NCI-H526 (cell line): ENCODE data around the gene HEATR5A.
A peak's percentile ranks its signal among the peaks of the same experiment; 100 is the strongest.

Experiments
- DNase-seq, 2 experiments: peaks; one replicate each; lab custom pipeline; 2025; lab: John Stamatoyannopoulos, UW

Gene HEATR5A

GRCh38 chr14:31426663-31427062 lies 6.3 kb upstream of the HEATR5A start:
- DNase-seq, result no peak

GRCh38 chr14:31425905-31426304 lies 5.6 kb upstream of the HEATR5A start:
- DNase-seq, result no peak

- DNase-seq, result no peak
These were observed 850 bp upstream of the HEATR5A start for GRCh38 chr14:31421200-31421599.

DNA sequence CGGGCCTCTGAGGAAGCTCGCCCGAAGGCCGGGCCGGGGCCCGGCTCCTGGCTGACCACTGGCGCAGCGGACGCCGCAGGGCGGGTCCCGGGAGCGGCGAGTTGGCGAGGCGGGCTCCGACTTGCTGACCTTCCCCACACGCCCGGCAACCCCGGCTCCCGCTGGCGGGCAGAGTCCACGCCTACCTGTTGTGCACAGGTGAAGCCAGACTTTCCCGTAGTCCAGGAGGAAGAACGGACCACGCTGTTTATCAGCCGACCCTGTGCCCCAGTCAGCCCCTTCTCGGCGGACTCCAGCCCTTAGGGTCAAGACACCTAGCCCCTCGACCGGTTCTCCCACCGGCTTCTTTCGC lies 407 bp downstream of the HEATR5A start:
- peak in 1 of 2 experiments; percentile 66 for DNase-seq

- DNase-seq, result no peak
These were observed 977 bp downstream of the HEATR5A start for GRCh38 chr14:31419179-31419966.

DNA sequence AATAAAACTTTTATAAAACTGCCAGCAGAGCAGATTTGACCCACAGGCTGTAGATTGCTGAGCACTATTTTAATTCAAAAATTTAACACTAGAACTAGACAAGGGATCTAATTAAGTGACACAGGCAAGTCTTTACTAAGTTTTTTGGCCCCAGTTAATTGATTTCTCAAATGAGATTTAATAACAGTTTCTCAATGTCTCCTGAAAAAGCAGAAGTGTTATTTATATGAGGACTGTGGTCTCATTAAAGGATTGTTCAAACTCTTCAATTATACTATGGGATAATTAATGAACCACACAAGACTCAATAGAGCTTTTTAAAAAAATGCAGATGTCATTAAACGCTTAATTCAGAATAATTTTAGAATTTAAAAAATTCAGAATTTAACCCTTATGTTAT lies 1.9 kb downstream of the HEATR5A start:
- DNase-seq, result no peak

DNA sequence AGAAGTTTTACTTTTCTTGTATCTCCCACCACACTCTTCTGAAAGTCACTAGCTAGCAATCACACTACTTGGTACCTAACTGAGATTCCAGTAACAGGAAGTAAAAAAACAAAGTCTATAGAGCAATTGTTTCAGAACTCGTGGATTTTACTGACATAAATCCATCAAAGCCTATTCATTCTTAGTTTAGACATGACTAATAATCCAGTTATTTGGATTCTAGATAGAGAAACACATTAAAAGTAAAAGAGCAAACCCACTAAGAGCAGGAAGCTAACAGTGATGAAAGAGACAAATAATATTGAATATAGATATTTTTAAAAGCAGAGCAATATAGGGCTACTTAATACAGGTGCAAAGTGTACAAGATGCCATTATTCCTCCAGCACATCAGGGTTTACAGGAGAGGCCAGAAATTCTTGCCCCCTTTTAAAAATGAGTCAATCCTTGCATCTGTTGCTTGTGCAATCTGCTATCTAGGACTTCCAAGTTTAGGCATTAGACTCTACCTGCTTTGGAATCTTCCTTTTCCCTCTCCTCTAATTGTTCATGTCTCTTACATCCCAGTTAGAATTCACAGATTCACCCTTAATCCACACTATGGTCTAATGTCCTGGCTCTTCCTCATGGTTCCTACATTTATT lies 6.0 kb downstream of the HEATR5A start:
- DNase-seq, result no peak

GRCh38 chr14:31411218-31411727 lies 9.1 kb downstream of the HEATR5A start:
- no peak for DNase-seq

GRCh38 chr14:31410048-31410650 lies 10.2 kb downstream of the HEATR5A start:
- DNase-seq, result no peak

DNA sequence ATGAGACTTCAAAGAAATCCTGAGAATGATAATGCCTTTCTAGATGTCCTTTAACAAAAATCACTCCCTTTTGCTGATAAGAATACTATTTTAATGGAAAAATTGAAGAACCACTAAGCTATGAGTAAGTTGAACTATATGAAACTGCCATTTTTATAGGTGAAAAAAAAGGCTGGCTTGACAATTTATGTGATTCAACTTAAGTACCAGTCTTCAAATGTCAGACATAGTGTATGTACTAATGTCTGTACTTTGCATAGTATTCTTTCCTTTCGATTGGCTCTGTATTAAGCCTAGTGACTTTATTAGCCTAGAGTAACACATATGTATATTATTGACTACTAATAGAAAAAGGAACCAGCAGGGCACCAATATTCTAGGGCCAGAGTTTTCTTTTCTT lies 11.9 kb downstream of the HEATR5A start:
- no peak for DNase-seq

DNA sequence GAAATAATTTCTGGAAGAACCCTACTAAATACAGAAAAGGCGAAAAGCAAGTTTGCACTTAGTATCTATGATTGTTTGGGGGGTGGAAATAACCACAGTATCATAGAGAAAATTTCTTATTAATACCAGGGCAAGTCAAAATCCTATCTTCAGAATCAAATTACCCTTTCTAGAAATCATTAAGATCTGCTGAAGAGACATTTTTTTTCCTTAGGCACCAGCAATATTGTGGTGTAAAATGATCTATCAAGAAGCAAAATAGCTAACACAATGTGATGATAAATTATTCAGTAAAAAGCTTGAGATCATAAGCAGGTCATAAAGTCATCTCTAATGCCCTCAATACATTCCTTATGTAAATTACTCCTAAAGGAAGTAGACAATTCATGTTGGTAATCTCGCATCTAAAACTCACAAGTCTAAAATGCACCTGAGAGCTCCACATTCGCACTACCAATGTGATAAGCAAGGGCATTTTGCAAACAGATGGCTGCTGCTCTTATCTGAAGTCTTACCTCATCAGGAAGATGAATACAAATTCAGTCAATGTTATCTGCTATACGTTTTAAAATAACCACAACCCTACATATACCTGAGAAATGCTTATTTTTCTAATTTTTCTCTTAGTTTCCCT lies 14.6 kb downstream of the HEATR5A start:
- no peak for DNase-seq

DNA sequence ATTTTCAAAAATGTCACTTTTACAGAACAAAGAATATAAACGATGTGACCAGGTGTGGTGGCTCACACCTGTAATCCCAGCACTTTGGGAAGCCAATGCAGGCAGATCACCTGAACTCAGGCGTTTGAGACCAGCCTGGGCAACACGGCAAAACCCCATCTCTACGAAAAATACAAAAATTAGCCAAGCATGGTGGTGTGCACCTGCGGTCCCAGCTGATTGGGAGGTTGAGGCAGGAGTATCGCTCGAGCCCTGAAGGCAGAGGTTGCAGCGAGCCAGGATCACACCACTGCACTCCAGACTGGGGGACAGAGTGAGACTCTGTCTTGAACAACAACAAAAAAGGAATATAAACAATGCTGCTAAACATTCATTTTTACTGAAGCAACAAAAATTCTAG lies 15.2 kb downstream of the HEATR5A start:
- no peak for DNase-seq

GRCh38 chr14:31403707-31404106 lies 16.6 kb downstream of the HEATR5A start:
- no peak for DNase-seq

DNA sequence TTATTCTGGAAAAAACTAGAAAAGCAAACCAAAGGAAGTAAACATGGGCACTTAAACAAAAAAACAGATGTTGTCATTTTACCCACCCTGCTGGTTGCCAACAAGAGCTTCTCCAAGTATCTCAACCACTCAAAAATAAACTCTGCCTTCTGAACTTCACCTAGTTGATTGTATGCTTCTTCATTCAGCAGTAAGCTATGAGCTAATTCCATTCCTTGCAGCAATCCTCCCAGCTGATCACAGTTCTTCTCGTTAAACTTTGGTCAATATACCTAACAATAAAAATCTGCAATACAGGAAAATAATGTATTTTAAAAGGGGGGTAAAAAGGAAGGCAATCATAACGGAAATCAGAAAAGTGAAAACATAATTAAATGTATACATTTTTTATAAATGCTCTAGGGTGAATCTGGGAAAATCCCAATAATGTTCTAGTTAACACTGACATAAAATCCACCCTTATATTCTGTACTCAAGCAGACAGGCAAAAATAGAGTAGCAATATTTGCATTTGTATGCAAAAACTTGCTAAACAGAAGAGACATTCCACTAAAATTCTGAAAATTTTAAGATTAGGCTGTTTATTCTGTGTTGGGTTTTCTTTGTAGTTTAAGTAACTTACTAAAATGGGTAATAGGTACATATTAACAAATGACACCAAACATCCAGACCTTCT lies 17.4 kb downstream of the HEATR5A start:
- peak in 1 of 2 experiments; percentile 48 for DNase-seq

DNA sequence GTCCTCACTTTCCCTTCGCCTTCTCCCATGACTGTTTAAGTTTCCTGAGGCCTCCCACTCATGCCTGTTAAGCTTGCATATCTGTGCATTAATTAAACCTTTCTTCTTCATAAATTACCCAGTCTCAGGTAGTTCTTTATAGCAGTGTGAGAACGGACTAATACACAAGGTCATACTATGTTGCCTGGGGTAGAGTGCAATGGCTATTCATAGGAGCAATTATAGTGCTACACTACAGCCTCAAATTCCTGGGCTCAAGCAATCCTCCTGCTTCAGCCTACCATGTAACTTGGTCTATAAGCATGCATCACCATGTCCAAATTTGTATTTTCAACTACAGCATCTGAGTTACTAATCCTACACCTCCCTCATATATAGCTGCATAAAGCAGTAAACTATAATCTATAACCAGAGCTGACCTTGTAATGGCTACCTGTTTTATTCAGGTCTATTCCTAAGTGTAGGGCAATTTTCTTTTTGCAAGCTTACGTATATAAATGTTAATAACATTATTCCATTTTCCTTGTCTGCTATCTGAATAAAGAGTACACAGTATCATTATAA lies 18.9 kb downstream of the HEATR5A start:
- no peak for DNase-seq

DNA sequence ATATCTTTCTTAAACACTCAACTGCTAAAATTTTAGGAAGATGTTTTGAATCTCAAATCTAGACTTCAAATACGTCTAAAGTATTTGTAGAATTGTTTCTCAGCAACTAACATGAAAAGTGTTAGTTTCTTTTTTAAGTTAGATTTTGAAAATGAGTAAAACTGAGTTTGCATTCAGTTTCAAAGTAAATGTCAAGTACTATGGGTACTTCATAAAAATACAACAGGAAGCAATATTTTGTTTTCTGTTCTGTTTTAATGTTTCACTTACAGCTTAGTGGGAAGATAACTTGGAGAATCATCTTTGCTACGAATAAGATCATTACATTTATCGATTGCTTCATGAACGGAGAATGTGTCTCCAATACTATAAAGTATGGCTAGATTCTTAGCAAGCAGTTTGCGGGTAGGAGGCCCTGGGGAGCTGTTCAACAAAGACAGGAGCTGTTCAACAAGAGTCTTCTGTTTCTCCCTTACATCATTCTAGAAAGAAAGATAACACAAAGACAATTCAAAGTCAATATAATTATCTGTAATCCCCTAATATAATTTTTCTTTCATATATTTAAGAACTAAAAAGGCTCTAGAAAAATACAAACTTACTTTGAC lies 20.2 kb downstream of the HEATR5A start:
- DNase-seq, result no peak

DNA sequence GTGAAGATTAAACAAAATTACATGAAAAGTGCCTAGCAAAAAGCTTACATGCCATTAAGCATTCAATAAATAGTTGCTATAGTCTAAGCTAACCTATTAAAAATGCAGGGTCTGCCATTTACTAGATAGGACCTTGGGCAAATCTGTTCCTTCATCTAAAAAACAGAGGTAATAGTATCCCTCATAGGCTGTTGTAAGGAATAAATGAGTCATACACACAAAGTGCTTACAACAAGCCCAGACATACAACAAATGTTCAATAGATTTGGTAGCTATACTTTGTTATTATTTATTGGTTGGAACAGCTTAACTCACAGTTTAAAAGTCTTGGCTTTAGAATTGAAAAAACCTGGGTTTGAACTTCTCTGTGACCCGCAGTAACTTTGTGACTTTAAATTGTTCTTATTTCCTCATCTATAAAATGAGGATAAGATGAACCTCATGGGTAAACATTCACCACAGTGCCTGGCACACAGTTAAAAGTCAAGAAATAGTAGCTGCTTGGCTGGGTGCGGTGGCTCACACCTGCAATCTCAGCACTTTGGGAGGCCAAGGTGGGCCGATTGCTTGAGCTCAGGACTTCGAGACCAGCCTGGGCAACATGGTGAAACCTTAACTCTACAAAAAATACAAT lies 24.7 kb downstream of the HEATR5A start:
- no peak for DNase-seq

- DNase-seq, result no peak
These were observed 25.2 kb downstream of the HEATR5A start for GRCh38 chr14:31395119-31395518.

DNA sequence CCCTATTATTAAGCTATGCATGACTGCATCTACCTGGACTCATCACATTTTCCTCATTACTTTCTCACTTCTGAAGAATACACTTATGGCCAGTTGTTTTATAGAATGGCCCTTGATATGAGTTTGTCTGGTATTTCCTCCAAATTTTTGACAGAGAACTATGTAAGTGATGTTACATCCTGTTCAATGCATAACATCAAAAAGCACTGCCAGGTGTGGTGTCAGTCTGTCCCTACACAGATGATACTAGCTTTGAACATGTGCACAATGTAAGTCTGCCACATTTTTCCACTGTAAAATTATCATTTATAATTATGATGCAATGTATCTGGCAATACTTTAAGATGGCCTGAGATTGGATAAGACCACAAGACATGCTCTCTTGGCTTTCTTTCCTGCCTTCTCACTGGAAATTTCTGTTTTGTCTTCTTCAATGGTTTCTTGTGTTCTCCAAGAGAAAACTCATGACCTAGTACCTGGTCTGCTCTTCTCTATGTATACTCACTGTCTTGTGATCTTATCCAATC lies 28.3 kb downstream of the HEATR5A start:
- no peak for DNase-seq

GRCh38 chr14:31391473-31391872 lies 28.9 kb downstream of the HEATR5A start:
- DNase-seq, result no peak

DNA sequence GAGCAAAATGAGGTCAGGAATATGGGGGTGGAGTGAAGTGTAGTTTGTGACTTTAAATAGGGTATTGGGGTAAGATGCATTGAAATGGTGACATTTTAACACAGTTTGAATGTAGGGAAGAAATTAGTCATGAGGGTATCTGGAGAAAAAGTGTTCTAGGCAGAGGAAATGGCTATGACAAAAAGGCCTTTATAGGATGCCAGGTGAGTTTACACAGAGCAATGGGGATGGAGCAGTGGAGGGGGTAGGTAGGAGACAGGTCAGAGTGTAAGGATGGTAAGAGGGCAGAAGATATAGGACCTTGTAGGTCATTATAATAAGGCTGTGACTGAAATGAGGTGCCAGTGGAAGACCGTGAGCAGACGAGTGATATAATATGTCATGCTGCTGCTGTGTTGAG lies 30.4 kb downstream of the HEATR5A start:
- DNase-seq, result no peak
